Measurements from ENCODE around the gene COPZ1.

DNA sequence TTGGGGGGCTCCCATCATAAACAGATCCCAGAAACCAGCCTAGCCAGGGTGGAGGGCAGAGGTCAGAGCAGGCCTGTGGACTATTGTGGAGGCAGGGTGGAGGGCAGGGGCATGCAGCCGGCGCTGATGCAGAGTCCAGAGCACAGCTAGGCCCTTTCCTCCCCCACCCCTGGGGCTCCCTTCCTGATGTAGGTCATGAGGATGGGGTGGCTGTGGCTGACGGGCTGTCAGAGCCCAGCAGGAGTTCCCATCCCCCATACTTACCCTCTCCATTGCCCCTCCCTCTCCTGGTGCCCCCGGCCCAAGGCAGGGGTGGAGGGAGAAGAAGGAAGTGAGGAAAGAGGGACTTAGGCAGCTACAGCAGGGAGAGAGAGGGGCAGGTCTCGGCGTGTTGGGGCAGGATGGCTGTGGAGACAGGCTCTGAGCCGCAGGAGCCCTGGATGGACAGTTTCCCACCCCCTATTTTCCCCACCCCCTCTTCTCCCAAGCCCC is 65.3 kb downstream of the COPZ1 start:
- TF ChIP-seq, protein P1, sequence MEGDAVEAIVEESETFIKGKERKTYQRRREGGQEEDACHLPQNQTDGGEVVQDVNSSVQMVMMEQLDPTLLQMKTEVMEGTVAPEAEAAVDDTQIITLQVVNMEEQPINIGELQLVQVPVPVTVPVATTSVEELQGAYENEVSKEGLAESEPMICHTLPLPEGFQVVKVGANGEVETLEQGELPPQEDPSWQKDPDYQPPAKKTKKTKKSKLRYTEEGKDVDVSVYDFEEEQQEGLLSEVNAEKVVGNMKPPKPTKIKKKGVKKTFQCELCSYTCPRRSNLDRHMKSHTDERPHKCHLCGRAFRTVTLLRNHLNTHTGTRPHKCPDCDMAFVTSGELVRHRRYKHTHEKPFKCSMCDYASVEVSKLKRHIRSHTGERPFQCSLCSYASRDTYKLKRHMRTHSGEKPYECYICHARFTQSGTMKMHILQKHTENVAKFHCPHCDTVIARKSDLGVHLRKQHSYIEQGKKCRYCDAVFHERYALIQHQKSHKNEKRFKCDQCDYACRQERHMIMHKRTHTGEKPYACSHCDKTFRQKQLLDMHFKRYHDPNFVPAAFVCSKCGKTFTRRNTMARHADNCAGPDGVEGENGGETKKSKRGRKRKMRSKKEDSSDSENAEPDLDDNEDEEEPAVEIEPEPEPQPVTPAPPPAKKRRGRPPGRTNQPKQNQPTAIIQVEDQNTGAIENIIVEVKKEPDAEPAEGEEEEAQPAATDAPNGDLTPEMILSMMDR (conservative IDR thresholded peaks at IDR 0.05), result no peak
- TF ChIP-seq ZFX (IDR thresholded peaks at IDR 0.05), result no peak

Measured in C4-2B (cell line).